Mesothelial cell of epicardium (in vitro differentiated cells): ENCODE measurements around the gene ZC3H7B. TPM values are rescaled to one million over a fixed set of nuclear protein-coding genes. Genes with fewer than 3 reads are reported as not detected.
A peak's percentile ranks its signal among the peaks of the same experiment; 100 is the strongest.
"Not testable (repeated sequence)": the region's sequence is repeated elsewhere in the genome, so short reads cannot be mapped to it uniquely, and the experiment has no call there.

ENCODE experiments used
- DNase-seq, 2 experiments: peaks; one replicate each; pipeline ENCODE4 v3.0.0; 2021; ENCODE audit warnings: low spot score in 2 of 2; ENCODE audit not compliant: unreplicated experiment in 2 of 2
- H3K27ac Mint-ChIP-seq: 2 replicates; pipeline ENCODE4 v1.8.0; 2021; ENCODE audit warnings: mixed read lengths
- H3K27me3 Mint-ChIP-seq: 2 replicates; pipeline ENCODE4 v1.8.0; 2021; ENCODE audit warnings: low read depth, mixed read lengths
- H3K36me3 Mint-ChIP-seq: 2 replicates; pipeline ENCODE4 v1.8.0; 2021; ENCODE audit warnings: mixed read lengths
- H3K4me1 Mint-ChIP-seq: 2 replicates; pipeline ENCODE4 v1.8.0; 2021; ENCODE audit warnings: mixed read lengths
- H3K4me3 Mint-ChIP-seq: 2 replicates; pipeline ENCODE4 v1.8.0; 2021; ENCODE audit warnings: mild to moderate bottlenecking, moderate library complexity, mixed read lengths
- H3K9me3 Mint-ChIP-seq: 2 replicates; pipeline ENCODE4 v1.8.0; 2021; ENCODE audit warnings: mixed read lengths
- CTCF ChIP-seq: fragments of 200-600 bp; sonication (generic); IDR thresholded peaks from one replicate; pipeline ENCODE4 v1.5.0; 2021; ENCODE audit warnings: antibody characterized with exemption; ENCODE audit not compliant: unreplicated experiment
- total RNA-seq: library from RNA; stranded (reverse); gene quantifications from 3 replicates; pipeline ENCODE4 v1.2.1, GENCODE V29; 2021

The ZC3H7B gene
- total RNA-seq, 1 donor from 2014 or later = 85.5 TPM

- Mint-ChIP-seq H3K27me3 (no peaks in the 10 kb centered on the region), H3K36me3 (peaks cover 7% of the 10 kb centered on the region), H3K27ac (peak overlapping the region; percentile 96), H3K4me1 (peaks cover 40% of the 10 kb centered on the region), H3K4me3 (peak overlapping the region; percentile 81), H3K9me3 (no peaks in the 10 kb centered on the region)
- DNase-seq = peak in 1 of 2 experiments; percentile 42
- TF ChIP-seq CTCF = no peak
These were observed 14.7 kb upstream of the ZC3H7B start for GRCh38 chr22:41286639-41287091.

GRCh38 chr22:41288245-41288946 is 12.9 kb upstream of the ZC3H7B start:
- H3K4me3 Mint-ChIP-seq = peak overlapping the region; percentile 55
- peaks cover 3% of the 10 kb centered on the region for H3K36me3 Mint-ChIP-seq
- H3K9me3 Mint-ChIP-seq = no peaks in the 10 kb centered on the region
- peaks cover 40% of the 10 kb centered on the region for H3K4me1 Mint-ChIP-seq
- H3K27ac Mint-ChIP-seq = peak overlapping the region; percentile 85
- DNase-seq = no peak
- H3K27me3 Mint-ChIP-seq = no peaks in the 10 kb centered on the region
- no peak for TF ChIP-seq CTCF

- no peaks in the 10 kb centered on the region for H3K9me3 Mint-ChIP-seq
- H3K27ac Mint-ChIP-seq = peak overlapping the region; percentile 97
- no peak for TF ChIP-seq CTCF
- no peak overlapping the region for H3K4me3 Mint-ChIP-seq
- peaks cover 37% of the 10 kb centered on the region for H3K4me1 Mint-ChIP-seq
- H3K27me3 Mint-ChIP-seq = no peaks in the 10 kb centered on the region
- H3K36me3 Mint-ChIP-seq = no peaks in the 10 kb centered on the region
- no peak for DNase-seq
These were observed 11.7 kb upstream of the ZC3H7B start for GRCh38 chr22:41289671-41290070.

GRCh38 chr22:41290262-41291221 is 10.8 kb upstream of the ZC3H7B start:
- H3K4me1 Mint-ChIP-seq = peaks cover 30% of the 10 kb centered on the region
- peak overlapping the region; percentile 99 for H3K27ac Mint-ChIP-seq
- DNase-seq = peak in 1 of 2 experiments; percentile 63
- H3K36me3 Mint-ChIP-seq = no peaks in the 10 kb centered on the region
- no peaks in the 10 kb centered on the region for H3K27me3 Mint-ChIP-seq
- no peak overlapping the region for H3K4me3 Mint-ChIP-seq
- no peaks in the 10 kb centered on the region for H3K9me3 Mint-ChIP-seq
- no peak for TF ChIP-seq CTCF

- not testable (repeated sequence) for H3K36me3 Mint-ChIP-seq, H3K9me3 Mint-ChIP-seq, H3K27me3 Mint-ChIP-seq, DNase-seq, H3K4me3 Mint-ChIP-seq, H3K27ac Mint-ChIP-seq
- peaks cover 12% of the 10 kb centered on the region for H3K4me1 Mint-ChIP-seq
These were observed 6.5 kb upstream of the ZC3H7B start for GRCh38 chr22:41294816-41295215.
